Femur (tissue), 1 donor: ENCODE measurements around the gene CDT1.
A peak's percentile ranks its signal among the peaks of the same experiment; 100 is the strongest.

Experiments used
- DNase-seq: peaks from one replicate; pipeline ENCODE4 v3.0.0-alpha.2; 2017

CDT1 gene

DNA sequence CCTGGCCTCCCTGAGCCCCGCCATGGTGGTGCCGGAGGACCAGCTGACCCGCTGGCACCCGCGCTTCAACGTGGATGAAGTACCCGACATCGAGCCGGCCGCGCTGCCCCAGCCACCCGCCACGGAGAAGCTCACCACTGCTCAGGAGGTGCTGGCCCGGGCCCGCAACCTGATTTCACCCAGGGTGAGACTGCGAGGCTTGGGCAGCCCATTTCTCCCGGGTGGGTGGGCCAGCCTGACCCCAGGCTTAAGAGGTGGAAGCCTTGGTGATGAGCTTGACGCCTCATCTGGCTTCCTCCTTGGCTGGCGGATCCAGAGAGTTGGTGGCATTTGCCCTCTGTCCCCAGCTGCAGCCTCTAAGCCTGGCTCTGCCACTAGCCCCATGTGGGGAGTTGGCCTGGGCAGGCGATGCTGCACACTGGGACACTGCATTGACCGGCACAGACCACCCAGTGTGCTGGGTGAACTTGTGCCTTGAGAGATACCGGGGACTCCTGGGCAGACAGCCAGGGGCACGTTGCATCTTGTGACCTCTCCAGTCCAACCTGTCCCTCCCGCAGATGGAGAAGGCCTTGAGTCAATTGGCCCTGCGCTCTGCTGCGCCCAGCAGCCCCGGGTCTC, 3.0 kb downstream of the CDT1 start:
- no peak for DNase-seq

DNA sequence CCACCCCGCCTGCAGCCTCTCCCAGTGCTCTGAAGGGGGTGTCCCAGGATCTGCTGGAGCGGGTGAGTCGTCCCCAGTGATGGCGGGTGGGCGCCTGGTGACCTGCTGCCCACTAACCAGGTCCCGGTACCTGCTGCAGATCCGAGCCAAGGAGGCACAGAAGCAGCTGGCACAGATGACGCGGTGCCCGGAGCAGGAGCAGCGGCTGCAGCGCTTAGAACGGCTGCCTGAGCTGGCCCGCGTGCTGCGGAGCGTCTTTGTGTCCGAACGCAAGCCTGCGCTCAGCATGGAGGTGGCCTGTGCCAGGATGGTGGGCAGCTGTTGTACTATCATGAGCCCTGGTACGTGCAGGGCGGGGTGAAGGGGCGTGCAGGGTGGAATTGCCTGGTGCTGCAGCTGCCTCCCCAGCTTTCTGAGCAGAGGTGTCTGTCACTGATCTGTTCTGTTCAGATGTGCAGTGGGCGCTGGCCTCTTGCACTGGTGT, 3.6 kb downstream of the CDT1 start:
- peak; percentile 77 for DNase-seq

DNA sequence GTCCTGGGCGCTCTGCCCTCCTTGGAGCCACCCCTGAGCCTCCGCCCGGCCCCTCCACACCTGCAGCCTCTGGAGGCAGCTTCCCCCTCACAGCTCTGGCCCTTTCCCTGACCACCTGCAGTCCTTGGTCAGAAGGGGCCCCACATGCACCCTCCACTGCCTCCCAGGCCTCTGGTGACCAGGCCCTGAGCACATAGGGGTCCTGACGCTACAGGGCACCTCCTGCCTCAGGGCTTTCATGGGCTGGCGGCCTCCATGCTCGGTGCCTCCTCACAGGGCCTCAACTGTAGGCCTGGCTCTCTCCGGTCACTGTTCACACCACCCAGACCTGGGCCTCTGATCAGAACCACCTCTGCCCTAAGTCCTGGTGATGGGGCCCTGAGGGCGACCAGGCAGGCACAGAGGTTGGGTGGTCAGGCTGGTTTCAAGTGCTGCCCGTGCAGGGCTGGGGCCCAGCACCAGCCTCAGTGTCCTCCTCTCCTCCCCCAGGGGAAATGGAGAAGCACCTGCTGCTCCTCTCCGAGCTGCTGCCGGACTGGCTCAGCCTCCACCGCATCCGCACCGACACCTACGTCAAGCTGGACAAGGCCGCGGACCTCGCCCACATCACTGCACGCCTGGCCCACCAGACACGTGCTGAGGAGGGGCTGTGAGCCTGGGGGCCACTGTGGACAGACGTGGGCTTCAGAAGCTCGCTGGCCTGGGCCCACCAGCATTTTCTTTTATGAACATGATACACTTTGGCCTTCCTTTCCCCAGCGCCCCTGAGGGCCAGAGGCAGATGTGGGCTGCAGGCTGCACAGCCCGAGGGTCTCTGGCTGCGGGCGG, 4.3 kb downstream of the CDT1 start:
- no peak for DNase-seq

DNA sequence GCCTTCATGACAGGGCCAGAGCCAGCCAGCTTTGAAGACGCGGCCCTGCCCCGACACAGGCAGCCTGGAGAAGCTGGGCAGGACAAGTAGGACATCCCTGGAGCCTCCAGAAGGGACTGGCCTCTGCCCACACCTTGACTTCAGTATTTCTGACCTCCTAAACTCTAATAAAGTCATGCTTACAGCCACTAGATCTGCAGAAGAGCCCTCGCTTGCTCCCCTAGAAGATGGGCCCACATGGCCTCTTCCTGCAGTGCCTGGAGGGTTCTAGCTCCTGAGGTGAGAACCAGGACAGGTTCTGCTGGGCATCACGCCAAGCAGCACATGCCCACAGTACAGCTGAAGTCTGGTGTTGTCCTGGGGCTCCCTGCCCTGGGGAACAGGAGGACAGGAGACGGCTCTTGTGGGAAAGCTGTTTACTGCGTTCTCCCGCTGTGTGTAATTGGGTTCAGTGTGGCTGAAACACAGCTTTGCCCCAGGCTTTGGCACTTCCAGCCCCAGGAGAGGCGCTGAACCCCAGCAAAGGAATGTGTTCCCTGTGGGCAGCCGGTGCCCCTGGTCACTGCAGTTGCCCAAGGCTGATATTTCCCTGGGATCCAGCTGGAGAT, 5.6 kb downstream of the CDT1 start:
- DNase-seq: no peak

DNA sequence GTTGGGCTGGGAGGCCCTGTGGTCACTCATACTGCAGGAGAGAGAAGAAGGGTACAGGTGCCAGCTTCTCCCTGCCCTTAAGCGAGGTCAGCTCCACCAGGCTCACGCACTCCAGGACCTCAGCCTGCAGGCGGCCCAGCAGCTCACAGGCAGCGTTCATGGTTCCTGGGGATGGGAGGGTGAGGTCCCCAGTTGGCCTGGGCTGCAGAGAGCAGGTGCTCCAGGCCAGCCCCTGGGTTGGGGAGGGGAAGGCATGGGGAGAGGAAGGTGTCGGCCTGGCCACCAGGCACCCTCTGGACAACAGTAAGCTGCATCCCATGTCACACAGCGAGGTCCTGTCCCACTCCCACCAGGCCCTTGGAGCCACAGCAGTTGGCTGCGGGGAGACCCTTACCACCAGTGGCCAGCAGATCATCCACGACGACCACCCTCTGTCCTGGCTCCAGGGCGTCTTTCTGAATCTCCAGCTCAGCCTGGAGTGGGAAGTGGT, 6.1 kb downstream of the CDT1 start:
- no peak for DNase-seq

DNA sequence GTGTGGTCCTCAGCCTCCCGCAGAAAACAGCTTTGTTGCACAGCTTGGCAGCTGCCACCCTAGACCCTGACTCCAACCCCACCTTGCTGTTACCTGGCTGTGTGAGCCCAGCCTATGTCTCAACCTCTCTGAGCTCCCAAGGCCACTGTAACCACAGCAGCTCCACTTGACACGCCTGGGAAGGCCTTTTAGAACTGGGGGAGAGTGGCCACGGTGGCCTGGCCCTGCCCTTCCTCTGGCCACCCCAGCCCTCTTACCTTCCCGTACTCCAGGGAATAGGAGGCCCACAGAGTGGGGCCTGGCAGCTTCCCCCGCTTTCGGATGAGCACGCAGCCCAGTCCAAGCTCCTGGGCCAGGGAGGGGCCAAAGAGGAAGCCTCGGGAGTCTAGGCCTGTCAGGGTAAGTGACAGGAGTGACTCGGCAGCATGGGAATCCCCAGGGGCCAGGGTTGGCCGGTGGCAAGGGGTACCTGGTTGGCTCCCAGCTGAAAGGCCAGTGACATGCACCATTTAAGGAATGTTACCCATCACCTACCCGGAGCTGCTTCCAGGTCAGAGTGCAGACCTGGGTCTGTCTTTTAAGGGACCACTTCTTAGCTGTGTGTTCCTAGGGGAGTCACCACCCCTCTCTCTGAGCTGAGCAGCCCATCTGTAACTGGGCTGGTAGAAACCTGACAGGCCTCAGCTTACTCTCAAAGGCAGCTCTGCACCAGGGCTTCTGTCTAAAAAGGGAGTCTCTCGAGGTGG, 6.8 kb downstream of the CDT1 start:
- DNase-seq: no peak

DNA sequence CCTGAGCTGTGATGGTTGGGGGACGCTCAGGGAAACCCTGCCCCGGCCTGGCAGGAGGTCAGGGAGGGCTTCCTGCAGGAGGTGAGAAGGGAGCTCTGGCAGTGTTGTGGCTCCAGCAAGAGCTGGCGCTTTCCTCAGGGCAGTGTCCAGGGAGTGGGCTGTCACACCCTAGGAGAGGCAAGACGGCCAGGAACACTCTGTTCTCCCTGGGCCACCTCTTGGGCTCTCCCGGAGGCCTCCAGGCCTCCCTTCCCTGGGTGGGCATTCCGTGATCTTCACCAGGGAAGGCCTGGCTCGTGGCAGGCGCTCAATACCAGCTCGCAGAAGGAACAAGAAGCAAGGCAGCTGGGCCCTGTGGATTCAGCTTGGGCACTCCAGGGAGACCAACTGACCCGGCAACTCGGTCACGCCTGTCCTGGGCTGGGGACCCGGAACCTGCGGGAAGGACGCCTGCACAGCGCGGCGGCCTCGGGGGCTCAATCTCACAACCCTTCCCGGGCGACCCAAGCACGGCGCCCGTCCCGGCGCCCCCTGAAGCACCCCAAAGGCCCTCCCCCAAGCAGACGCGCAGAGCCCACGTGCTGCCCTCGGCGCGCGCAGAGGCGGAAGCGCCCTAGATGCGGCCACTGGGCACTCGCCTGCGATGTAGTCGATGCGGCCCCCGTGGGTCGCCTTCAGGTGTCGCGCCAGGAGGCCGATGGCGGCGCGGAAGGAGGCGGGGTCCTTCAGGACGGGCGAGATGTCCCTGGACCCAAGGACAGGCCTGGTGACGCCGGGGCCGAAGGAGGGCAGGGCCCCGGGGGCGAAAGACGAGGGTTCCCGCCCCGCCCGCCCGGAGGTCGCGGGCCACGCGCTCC, 7.6 kb downstream of the CDT1 start:
- DNase-seq: peak; percentile 90

DNA sequence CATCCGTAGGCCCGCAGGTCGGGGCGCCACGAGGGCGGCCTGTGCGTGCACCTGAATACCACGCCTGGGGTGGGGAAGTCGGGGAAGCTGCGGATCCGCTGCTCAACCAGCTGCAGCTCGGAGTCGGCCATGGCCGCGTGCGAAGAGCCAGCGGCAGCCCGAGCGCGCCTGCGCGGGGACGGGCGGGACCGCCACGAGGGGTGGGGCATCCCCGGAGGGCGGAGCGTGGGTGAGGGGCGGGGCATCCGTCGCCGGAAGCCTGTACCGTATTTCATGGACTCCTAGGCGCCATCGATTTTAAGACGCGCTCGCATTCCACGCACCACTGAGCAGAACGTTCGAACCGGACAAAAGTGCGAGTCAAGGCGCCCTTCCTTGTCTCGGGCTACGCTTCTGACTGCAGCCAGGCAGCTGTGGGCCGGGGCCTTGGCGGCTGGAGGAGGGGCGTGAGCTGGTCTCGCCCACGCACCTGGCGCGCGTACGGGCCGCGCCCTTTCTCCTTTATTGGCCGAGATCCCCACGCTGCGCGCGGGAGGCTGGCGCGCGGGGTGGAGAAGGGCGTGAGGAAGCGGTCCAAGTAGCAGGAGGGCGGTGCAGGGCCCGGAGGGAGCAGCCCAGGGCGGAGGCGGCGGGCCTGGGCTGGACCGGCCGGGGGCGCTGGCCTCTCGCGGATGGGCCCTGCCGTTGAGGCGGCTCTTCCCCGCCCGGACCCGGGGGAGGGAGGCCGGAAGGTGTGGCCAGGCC, 8.4 kb downstream of the CDT1 start, which contains the start of gene APRT:
Gene APRT (minus strand): TSS at position 160 of the 744 bp plus-strand sequence. CDS start 29 bp downstream, at position 131.
- DNase-seq: peak; percentile 98

DNA sequence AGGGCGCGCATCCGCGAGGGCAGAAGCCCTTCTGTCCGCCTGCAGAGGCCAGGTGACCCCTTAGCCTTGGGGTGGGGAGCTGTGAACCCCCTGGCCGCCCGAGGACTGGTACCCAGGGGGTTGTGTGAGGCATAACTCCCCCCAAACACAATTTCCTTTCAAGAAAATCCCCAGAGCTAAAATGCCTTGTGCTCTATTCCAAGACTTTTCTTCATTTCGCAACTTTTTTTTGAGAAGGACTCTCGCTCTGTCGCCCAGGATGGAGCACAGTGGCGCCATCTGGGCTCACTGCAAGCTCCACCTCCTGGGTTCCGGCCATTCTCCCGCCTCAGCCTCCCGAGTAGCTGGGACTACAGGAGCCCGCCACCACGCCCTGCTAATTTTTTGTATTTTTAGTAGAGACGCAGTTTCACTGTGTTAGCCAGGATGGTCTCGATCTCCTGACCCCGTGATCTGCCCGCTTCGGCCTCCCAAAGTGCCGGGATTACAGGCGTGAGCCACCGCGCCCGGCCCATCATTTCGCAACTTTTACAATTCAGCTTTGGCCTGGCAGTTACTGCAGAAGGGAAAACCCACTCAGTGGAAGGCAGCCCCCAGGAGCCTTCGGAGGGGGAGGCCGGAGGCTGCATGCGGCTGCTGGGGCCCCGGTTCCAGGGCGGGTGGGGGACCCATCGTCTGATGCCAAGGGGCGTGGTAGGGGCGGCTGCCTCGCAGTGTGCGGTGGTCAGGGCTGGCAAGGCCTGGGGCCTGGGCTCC, 9.1 kb downstream of the CDT1 start:
- no peak for DNase-seq

DNA sequence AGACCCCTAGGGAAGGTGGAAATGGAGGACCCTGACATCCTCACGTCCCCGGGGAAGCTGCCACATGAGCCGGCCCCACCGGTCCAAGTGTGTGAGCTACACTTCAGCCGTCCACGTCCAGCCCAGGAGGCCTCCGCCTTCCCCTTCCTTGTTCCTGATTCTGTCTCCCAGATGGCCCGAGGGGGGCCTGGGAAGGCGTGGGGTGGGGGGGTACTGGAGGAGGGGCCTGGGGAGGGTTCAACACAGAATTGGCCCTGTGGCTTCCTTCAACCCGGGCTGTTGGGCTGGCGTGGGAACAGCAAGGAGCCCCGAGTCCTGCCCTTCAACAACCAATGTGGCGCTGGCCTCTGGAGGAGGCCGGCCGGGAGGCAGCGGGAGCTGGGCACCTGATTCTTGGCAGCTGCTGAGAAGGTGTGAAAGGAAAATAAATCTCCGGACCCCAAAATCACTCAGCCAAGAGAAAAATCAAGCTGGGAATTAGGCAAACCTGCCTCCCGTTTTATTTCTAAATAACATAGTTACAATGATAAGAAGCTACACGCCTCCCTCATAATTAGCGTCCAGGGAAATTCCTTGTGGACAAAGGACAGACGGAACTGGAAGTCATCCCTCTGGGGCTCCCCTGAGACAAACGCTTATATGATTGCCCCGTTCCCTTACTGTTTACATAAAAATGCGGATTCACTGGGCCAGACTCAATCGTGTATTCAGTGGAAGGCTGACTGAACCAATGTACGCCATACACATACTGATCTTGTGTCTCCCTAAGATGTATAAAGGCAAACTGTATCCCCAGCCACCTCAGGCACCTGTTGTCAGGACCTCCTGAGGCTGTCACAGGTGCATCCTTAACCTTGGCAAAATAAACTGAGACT, 9.9 kb downstream of the CDT1 start:
- DNase-seq: no peak

DNA sequence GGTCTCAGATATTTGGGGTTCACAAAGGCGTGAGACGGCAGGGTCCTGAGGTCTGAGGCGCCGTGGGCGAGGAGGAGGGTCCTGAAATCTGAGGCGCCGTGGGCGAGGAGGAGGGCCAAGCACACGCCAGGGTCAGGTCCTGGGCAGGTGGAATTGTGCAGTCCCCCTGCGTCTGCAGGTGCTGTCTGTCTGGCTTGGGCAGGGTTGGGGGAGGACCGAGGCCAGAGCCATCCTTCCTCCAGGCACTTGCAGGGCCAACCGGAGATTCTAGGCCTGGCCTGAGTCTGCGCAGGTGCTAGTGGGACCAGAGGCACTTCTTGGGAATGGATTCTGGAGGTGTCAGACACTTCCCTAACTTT, 10.5 kb downstream of the CDT1 start:
- DNase-seq: no peak

DNA sequence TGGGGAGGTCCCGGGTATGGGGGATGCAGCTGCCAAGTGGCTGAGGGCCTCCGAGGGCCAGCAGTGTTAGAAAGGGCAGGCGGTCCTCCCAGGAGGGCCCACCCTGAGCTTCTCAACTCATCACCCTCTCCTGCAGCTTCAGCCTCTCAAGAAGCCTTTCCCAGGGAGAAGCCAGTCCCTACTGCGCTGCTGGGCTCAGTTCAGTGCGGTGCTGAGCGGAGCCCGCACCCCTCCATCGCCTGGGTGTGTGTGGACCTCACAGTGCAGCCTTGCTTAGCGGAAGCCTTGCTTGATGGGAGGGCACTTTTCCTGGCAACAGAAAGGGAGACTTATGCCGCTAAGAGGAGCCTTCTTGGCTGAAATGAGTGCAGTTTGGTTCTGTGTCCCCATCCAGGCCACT, 11.6 kb downstream of the CDT1 start:
- no peak for DNase-seq

DNA sequence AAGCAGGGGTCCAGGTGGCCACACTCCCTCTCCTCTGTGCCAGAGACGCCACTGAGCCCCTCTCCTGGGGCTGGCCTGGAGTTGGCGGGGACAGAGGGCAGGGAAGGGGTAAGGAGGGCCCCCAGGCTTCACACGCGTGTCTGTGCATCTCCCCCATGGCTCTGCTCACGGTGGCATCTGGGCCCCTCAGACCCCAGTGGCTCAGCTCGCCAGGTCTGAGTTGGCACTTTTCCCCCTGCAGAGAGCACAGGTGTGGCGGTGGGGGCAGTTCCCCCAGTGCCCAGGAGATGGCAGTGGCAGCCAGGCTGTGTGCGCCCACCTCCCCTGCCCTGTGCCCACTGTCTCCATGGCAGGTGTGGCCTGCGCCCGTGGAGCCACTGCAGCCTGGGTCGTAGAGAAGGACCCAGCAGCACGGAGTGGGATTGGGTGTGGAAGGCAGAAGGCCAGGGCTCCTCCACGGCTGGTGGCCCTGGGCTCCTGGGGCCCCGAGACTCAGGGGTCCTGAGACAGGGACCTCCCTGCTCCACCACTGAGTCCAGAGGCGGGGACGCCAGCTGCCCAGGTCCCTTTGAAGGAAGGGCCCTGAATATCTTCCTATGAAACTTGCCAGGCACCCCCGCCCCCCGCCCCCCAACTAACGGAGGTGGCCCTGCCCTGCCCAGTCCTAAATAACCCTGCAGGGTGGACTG, 12.5 kb downstream of the CDT1 start:
- no peak for DNase-seq

DNA sequence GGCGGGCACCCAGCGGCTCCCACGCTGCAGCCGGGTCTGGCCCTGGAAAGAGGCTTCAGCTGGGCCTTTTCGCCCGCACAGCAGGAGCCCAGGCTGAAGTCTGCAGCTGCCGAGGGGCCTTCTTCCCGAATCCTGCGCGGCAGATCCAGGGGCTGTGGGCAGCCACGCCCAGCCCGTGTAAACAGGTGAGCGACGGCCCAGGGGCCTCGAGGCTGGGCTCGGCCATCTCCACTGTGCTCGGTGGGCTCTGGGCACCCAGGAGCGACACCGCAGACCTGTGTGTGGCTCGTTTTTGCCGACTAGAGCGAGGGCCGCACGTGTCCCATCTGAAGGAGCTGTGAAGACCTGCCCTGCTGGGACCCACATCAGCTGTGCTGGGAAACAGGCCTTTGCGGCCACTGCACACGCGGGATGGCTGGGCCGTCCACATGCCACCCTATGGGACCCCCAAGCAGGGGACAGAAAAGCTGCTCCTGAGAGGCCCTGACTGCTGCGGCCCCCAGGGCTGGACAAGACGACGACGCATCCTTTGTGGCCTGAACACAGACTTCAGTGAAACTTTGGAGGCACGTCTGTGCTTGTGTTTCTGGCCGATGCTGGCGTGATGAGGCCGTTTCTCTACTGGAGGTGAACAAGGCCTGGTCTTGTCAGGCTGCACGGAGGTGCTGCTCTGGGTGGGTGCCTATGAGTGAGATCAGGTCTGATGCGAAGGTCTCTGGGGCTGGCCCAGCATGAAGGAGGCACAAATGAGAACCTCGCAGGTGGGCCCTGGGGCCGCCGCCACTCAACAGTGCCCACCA, 13.3 kb downstream of the CDT1 start:
- DNase-seq: no peak

DNA sequence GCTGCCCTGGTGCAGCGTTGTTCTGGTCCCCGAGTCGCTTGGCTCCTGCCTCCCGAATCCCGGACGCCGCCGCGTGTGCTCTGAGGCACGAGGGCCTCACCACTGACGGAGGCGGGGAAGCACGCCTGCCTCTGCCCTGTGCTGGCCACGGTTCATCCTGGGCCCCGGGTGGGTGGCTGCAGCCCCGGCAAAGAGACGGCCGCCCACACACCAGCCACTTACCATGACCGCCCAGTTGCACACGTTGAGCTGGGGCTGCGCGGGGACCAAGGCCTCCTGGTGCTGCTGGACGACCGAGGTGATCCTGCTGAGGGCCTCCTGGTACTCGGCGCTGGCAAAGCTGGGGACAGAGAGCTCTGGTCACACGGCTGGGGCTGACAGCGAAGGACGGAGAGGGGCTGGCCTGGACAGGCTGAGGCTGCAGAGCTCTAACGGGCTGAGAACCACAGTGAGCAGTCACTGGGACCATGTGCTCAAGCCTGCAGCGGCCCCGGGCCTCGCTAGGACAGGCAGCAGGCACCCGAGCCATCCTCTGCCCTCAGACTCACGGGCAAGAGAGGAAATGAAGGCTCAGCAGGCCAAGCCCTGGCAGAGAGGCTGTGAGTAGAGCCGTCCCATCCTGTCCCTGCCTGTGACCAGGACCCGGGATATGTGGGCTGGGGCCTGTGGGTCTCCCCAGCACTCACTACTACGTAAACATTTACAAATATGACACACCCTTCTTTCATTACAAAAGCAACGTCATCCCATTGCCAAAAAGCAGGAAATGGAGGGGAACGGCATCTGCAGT, 14.4 kb downstream of the CDT1 start:
- DNase-seq: no peak

DNA sequence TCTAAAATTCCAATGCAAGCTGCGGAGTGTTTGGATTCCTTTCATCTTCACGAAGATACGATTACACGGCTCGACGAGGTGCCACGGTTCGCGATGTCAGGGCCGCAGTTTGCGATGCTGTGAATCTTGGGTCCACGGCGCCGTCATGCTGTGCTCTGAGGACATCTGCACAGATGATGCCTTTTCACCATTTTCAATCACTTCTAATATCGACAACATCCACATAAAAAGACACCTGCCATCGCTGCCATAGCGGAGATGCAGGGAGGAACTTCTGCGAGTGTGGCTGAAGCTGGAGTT, 14.9 kb downstream of the CDT1 start:
- DNase-seq: no peak

DNA sequence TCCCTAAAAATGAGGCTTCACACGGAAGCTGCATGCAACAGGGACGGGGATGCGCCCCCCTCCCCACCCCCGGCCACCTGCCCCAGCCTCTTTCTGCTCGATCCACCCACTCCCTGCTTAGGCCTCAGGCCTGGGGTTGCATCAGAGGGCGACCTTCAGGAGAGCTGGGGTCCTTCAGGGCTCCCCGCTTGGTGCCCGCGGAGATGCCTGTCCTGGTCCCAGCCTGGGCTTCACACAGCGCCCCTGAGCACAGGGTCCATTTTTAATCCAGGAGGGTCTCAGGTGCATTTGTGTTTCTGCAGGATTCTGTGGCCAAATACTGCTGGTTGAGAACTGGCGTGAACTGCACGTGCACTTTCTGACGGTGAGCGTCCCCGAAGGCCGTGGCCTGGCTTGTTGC, 15.5 kb downstream of the CDT1 start:
- DNase-seq: no peak
